DND-41 (cell line): Measurements from ENCODE around the gene FLII.

Experiments
- EZH2 ChIP-seq: IDR thresholded peaks from 3 replicates; pipeline ENCODE4 v1.6.1; 2012; ENCODE audit warnings: borderline replicate concordance, low read depth, mild to moderate bottlenecking, moderate library complexity, low read length, inconsistent platforms; ENCODE audit not compliant: severe bottlenecking
- TF ChIP-seq, protein P1 (sequence below): IDR thresholded peaks from 2 replicates; pipeline ENCODE4 v1.5.1; 2012; ENCODE audit warnings: borderline replicate concordance, low read length, moderate library complexity, mild to moderate bottlenecking; ENCODE audit not compliant: poor library complexity, severe bottlenecking; ENCODE audit errors: extremely low read depth

- TF ChIP-seq, protein P1, sequence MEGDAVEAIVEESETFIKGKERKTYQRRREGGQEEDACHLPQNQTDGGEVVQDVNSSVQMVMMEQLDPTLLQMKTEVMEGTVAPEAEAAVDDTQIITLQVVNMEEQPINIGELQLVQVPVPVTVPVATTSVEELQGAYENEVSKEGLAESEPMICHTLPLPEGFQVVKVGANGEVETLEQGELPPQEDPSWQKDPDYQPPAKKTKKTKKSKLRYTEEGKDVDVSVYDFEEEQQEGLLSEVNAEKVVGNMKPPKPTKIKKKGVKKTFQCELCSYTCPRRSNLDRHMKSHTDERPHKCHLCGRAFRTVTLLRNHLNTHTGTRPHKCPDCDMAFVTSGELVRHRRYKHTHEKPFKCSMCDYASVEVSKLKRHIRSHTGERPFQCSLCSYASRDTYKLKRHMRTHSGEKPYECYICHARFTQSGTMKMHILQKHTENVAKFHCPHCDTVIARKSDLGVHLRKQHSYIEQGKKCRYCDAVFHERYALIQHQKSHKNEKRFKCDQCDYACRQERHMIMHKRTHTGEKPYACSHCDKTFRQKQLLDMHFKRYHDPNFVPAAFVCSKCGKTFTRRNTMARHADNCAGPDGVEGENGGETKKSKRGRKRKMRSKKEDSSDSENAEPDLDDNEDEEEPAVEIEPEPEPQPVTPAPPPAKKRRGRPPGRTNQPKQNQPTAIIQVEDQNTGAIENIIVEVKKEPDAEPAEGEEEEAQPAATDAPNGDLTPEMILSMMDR, result no peak
- TF ChIP-seq EZH2, result no peak
These were observed 8.3 kb downstream of the FLII start for GRCh38 chr17:18250259-18250658.
